ENCODE results near the gene SMG9. TPM values are rescaled to one million over a fixed set of nuclear protein-coding genes. Genes with fewer than 3 reads are reported as not detected.

SMG9 gene
- total RNA-seq, 1 experiment from 2014 or later: 52.2 TPM

DNA sequence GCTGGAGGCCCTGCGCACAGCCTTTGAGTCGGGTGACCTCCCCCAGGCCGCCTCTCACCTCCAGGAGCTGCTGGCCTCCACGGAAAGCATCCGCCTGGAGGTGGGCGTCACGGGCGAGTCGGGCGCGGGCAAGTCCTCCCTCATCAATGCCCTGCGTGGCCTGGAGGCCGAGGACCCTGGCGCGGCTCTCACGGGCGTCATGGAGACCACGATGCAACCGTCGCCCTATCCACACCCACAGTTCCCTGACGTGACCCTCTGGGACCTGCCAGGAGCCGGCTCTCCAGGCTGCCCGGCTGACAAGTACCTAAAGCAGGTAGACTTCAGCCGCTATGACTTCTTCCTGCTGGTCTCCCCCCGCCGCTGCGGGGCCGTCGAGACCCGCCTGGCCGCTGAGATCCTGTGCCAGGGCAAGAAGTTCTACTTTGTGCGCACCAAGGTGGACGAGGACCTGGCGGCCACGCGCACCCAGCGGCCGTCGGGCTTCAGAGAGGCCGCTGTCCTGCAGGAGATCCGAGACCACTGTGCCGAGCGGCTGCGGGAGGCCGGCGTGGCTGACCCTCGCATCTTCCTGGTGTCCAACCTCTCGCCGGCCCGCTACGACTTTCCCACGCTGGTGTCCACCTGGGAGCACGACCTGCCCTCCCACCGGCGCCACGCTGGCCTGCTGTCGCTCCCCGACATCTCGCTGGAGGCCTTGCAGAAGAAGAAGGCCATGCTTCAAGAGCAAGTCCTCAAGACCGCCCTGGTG is 36.0 kb downstream of the SMG9 start:
- no peaks in the 10 kb centered on the region for H3K9me3 Mint-ChIP-seq
- no peak overlapping the region for H2AK5ac ChIP-seq (ENCODE audit: insufficient read length, low read length)
- H3T11ph ChIP-seq (ENCODE audit: low read length): no peak overlapping the region
- peak overlapping the region in 1 of 3 experiments; percentile 57; a peak in 1 of 7 replicates for H3K27ac Mint-ChIP-seq
- H3K27me3 Mint-ChIP-seq (ENCODE audit: low read depth): peaks cover 8% of the 10 kb centered on the region
- no peak overlapping the region for H3K4ac ChIP-seq (ENCODE audit: low read depth, low read length)
- H3K23ac ChIP-seq (ENCODE audit: insufficient read length, low read depth, low read length): no peak overlapping the region
- no peak overlapping the region for H4K8ac ChIP-seq (replicated peaks; ENCODE audit: insufficient read length, low read depth, low read length)
- H2BK12ac ChIP-seq (ENCODE audit: insufficient read length, low read depth, low read length): no peak overlapping the region
- no peak overlapping the region for H2BK20ac ChIP-seq (ENCODE audit: low read depth, low read length, poor library complexity, severe bottlenecking)
- H2BK120ac ChIP-seq (ENCODE audit: low read depth, low read length, poor library complexity, severe bottlenecking): no peak overlapping the region
- no peak overlapping the region for H3K18ac ChIP-seq (ENCODE audit: insufficient read length, low read depth, low read length)
- no peak overlapping the region for H2BK15ac ChIP-seq (ENCODE audit: low read depth, low read length)
- no peak overlapping the region for H3K4me2 ChIP-seq (ENCODE audit: insufficient read depth, insufficient read length, low read length)
- no peak overlapping the region for H3K4me3 Mint-ChIP-seq
- no peak overlapping the region for H3K14ac ChIP-seq (ENCODE audit: insufficient read depth, low read length)
- no peaks in the 10 kb centered on the region for H3K9me3 ChIP-seq (ENCODE audit: control insufficient read depth, low read depth, low read length)
- DNase-seq: no peak
- H4K5ac ChIP-seq (ENCODE audit: insufficient read length, low read depth, low read length): no peak overlapping the region
- H4K91ac ChIP-seq (ENCODE audit: insufficient read length, low read depth, low read length): no peak overlapping the region
- no CpG with 5 or more reads among the region's 60 CpGs for WGBS (ENCODE audit: extremely low coverage, insufficient read length, low lambda C conversion rate)
- no peaks in the 10 kb centered on the region for H3K36me3 Mint-ChIP-seq (ENCODE audit: insufficient read depth in 1 of 3, low read depth in 3 of 3)
- H3K4me1 ChIP-seq (ENCODE audit: insufficient read depth, low read length): no peaks in the 10 kb centered on the region
- no peak overlapping the region for H2AFZ ChIP-seq (ENCODE audit: low read length)
- no peak overlapping the region for H2BK5ac ChIP-seq (ENCODE audit: insufficient read length, low read length)
- H3K79me2 ChIP-seq (ENCODE audit: insufficient read depth, low read length): no peaks in the 10 kb centered on the region
- H3K23me2 ChIP-seq (ENCODE audit: insufficient read length, low read depth, low read length, poor library complexity, severe bottlenecking): peaks cover 2% of the 10 kb centered on the region
- H3K27ac ChIP-seq (ENCODE audit: insufficient read length, low read depth, low read length): no peak overlapping the region
- no peak overlapping the region for H3K9ac ChIP-seq (ENCODE audit: extremely low read depth, insufficient read length, low read length)
- H3K27me3 ChIP-seq (ENCODE audit: insufficient read depth, low read length): no peaks in the 10 kb centered on the region
- no peaks in the 10 kb centered on the region for H3K79me1 ChIP-seq (ENCODE audit: insufficient read depth, low read depth, low read length, poor library complexity, severe bottlenecking)
- TF ChIP-seq, protein P1, sequence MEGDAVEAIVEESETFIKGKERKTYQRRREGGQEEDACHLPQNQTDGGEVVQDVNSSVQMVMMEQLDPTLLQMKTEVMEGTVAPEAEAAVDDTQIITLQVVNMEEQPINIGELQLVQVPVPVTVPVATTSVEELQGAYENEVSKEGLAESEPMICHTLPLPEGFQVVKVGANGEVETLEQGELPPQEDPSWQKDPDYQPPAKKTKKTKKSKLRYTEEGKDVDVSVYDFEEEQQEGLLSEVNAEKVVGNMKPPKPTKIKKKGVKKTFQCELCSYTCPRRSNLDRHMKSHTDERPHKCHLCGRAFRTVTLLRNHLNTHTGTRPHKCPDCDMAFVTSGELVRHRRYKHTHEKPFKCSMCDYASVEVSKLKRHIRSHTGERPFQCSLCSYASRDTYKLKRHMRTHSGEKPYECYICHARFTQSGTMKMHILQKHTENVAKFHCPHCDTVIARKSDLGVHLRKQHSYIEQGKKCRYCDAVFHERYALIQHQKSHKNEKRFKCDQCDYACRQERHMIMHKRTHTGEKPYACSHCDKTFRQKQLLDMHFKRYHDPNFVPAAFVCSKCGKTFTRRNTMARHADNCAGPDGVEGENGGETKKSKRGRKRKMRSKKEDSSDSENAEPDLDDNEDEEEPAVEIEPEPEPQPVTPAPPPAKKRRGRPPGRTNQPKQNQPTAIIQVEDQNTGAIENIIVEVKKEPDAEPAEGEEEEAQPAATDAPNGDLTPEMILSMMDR (conservative IDR thresholded peaks at IDR 0.05): no peak
- no peak overlapping the region for H3K56ac ChIP-seq (ENCODE audit: insufficient read length, low read depth, low read length)
- H4K20me1 ChIP-seq (ENCODE audit: control insufficient read depth, insufficient read depth, insufficient read length): no peaks in the 10 kb centered on the region
- peaks cover 6 to 16% of the 10 kb centered on the region in 2 experiments; a peak in 3 of 4 replicates for H3K4me1 Mint-ChIP-seq

All from H9 (cell line).